Gastrocnemius medialis (tissue), 4 donors: ENCODE results near the gene PHF14.

Experiments
- CTCF ChIP-seq, 5 experiments: fragments of 450-650 bp in 3 of 5; fragments of 200-600 bp in 2 of 5; sonication (generic) in 2 of 5; IDR thresholded peaks in 4 of 5; conservative IDR thresholded peaks in 1 of 5; 1 replicate in 4 of 5; 2 replicates in 1 of 5; pipeline ENCODE4 v1.5.1; 2016 to 2019; ENCODE audit warnings: antibody characterized with exemption in 5 of 5, mild to moderate bottlenecking in 3 of 5, moderate library complexity in 3 of 5
- POLR2A ChIP-seq, 2 donors: fragments of 450-650 bp; IDR thresholded peaks; one replicate each; pipeline ENCODE4 v1.6.1; 2017; ENCODE audit warnings: antibody characterized with exemption in 2 of 2, mild to moderate bottlenecking in 2 of 2, moderate library complexity in 2 of 2

- no peak for TF ChIP-seq CTCF (IDR thresholded peaks at IDR 0.05 in 4 of 5, conservative IDR thresholded peaks at IDR 0.05 in 1 of 5)
- no peak for TF ChIP-seq POLR2A (IDR thresholded peaks at IDR 0.05)
Observed at GRCh38 chr7:11062110-11062509, 88.4 kb downstream of the PHF14 start.
